ES-I3 (cell line): Measurements from ENCODE around the gene BLOC1S1.

ENCODE experiments used
- H3K36me3 ChIP-seq: 2 replicates; pipeline ENCODE4 v1.6.1; 2013; ENCODE audit warnings: mild to moderate bottlenecking, low read length, control low read depth, moderate library complexity; ENCODE audit not compliant: insufficient read depth
- H3K4me1 ChIP-seq: 2 replicates; pipeline ENCODE4 v1.6.1; 2013; ENCODE audit warnings: mild to moderate bottlenecking, control low read depth, low read length; ENCODE audit not compliant: insufficient read depth
- H3K9ac ChIP-seq: 2 replicates; pipeline ENCODE4 v1.6.1; 2013; ENCODE audit warnings: low read depth, mild to moderate bottlenecking, low read length, moderate library complexity
- H3K9me3 ChIP-seq: 2 replicates; pipeline ENCODE4 v1.6.1; 2013; ENCODE audit warnings: mild to moderate bottlenecking, low read length, moderate library complexity; ENCODE audit not compliant: control insufficient read depth, insufficient read depth

The BLOC1S1 gene

GRCh38 chr12:55733858-55734257, 18.0 kb downstream of the BLOC1S1 start:
- H3K9ac ChIP-seq = no peak overlapping the region
- H3K4me1 ChIP-seq = peaks cover 8% of the 10 kb centered on the region
- H3K9me3 ChIP-seq = no peaks in the 10 kb centered on the region
- H3K36me3 ChIP-seq = no peaks in the 10 kb centered on the region

GRCh38 chr12:55734595-55734994, 18.7 kb downstream of the BLOC1S1 start:
- no peak overlapping the region for H3K9ac ChIP-seq
- H3K4me1 ChIP-seq = peaks cover 8% of the 10 kb centered on the region
- no peaks in the 10 kb centered on the region for H3K36me3 ChIP-seq
- no peaks in the 10 kb centered on the region for H3K9me3 ChIP-seq

- Histone ChIP-seq H3K4me1 (peaks cover 3% of the 10 kb centered on the region; the same call in 1 of the 2 replicates), H3K9me3 (no peaks in the 10 kb centered on the region), H3K9ac (no peak overlapping the region), H3K36me3 (no peaks in the 10 kb centered on the region)
These were observed 20.2 kb downstream of the BLOC1S1 start for GRCh38 chr12:55736076-55736475.

- Histone ChIP-seq H3K4me1 (peaks cover 5% of the 10 kb centered on the region), H3K36me3 (no peaks in the 10 kb centered on the region), H3K9me3 (no peaks in the 10 kb centered on the region), H3K9ac (peak overlapping the region; percentile 73; the same call in 1 of the 2 replicates)
These were observed 21.1 kb downstream of the BLOC1S1 start for GRCh38 chr12:55736780-55737580.

DNA sequence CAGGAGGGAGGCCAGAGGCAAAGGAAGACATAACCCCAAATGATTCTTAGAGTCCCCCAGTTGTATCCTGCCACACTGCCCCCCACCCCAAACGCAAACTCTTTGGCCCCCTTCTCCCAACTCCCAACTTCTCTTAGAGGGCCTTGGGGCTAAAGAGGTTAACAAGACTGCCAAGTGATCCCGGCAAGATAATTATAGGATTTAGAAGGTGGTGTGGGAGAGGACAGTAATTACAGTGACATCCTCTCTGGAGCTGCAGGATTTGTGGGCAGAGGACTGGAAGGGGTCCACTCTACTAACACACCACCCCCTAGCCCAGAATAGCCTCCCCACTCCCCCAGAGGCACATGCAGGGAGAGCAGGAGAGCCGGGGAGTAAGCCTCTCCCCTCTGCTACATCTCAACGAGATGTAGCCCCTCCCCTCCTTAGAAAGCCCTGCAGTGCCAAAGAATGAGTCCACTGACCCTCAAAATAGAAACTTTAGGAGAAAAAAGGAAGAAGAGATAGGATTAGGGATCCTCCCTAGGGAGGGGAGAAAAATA, 21.8 kb downstream of the BLOC1S1 start:
- Histone ChIP-seq H3K36me3 (no peaks in the 10 kb centered on the region), H3K9me3 (no peaks in the 10 kb centered on the region), H3K4me1 (peaks cover 7% of the 10 kb centered on the region), H3K9ac (peak overlapping the region; percentile 73)

DNA sequence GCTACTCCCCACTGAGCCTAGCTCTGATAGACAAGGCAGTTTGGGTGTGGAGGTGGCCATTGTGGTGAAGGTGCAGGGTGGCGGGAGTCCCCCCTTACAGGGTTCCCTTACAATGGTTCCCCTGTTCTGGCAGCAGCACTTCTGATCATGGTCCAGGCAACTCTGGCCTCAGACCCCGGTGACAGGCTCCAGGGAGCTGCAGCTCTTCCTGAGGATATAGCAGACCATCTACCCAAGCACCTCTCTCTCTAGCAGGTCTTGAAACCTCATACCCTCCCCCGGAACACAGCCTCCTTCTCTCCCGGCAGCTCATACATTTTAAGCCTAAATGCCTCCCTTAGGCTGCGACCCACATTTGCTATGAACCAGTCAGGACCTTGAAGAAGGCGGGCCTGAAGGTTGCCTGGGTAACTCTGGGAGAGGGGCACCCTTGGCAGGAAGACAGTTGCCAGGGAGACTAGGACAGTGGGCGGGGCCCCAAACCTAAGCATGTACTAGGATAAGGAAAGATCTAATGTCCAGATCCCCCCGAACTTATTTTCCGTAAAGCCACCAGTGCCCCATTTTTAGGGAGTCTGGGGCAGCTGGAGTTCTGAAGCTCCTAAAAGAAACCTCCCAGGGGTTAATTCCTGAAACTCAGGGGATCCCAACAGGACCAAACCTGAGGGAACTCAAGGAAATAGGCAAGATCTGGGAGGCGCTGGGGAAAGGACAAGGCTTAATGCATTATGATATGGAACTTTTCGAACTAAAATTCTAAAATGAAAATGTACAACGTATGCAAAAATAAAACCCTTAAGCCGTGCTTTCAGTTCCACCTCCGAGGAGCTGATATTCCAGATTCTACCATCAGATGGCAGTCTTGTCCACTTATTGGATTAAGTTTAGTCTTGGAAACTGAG, 22.5 kb downstream of the BLOC1S1 start:
- no peaks in the 10 kb centered on the region for H3K9me3 ChIP-seq
- H3K4me1 ChIP-seq = peaks cover 7% of the 10 kb centered on the region
- H3K9ac ChIP-seq = peak overlapping the region; percentile 73
- no peaks in the 10 kb centered on the region for H3K36me3 ChIP-seq

- H3K9ac ChIP-seq = peak overlapping the region; percentile 73; the same call in 1 of the 2 replicates
- H3K36me3 ChIP-seq = no peaks in the 10 kb centered on the region
- no peaks in the 10 kb centered on the region for H3K9me3 ChIP-seq
- H3K4me1 ChIP-seq = peaks cover 7% of the 10 kb centered on the region
These were observed 23.2 kb downstream of the BLOC1S1 start for GRCh38 chr12:55739025-55739378.

GRCh38 chr12:55741931-55742680, 26.3 kb downstream of the BLOC1S1 start:
- Histone ChIP-seq H3K9me3 (no peaks in the 10 kb centered on the region), H3K36me3 (no peaks in the 10 kb centered on the region), H3K4me1 (peaks cover 16% of the 10 kb centered on the region), H3K9ac (peak overlapping the region; percentile 49; the same call in 1 of the 2 replicates)

DNA sequence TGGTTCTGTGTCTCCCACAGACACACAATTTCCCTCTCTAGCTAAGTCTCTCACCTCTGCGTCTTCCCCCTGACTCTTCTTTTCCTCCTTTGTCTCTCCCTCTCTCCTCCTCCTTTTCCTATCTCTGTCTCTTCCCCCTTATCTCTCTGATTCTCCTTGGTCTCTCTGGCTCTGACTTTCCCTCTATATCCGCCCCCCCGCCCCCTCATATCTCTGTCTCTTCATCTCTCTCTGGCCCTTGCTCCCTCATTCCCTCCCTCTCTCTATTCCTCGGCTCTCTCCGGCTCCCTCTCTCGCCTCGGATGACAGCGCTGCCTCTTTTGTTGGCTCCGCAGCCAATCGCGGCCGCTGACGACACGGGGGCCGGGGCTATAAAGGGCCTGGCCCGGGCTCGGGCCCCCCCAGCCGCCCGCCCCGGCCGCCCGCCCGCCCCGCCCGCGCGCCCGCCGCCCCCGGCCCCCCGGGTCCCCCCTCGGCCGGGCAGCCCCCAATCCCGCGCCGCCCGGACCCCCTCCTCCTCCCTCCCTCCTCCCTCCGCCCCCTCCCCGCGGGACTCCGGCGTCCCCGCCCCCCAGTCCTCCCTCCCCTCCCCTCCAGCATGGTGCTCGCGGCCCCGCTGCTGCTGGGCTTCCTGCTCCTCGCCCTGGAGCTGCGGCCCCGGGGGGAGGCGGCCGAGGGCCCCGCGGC, 27.0 kb downstream of the BLOC1S1 start, which contains the start of gene GDF11:
GDF11 (plus strand) TSS at position 404 of the 687 bp plus-strand sequence; CDS start at position 599, 195 bp downstream.
- no peaks in the 10 kb centered on the region for H3K9me3 ChIP-seq
- H3K9ac ChIP-seq = peak within 1 kb of the TSS; percentile 74
- H3K4me1 ChIP-seq = peaks cover 23% of the 10 kb centered on the region
- no peaks in the 10 kb centered on the region for H3K36me3 ChIP-seq

DNA sequence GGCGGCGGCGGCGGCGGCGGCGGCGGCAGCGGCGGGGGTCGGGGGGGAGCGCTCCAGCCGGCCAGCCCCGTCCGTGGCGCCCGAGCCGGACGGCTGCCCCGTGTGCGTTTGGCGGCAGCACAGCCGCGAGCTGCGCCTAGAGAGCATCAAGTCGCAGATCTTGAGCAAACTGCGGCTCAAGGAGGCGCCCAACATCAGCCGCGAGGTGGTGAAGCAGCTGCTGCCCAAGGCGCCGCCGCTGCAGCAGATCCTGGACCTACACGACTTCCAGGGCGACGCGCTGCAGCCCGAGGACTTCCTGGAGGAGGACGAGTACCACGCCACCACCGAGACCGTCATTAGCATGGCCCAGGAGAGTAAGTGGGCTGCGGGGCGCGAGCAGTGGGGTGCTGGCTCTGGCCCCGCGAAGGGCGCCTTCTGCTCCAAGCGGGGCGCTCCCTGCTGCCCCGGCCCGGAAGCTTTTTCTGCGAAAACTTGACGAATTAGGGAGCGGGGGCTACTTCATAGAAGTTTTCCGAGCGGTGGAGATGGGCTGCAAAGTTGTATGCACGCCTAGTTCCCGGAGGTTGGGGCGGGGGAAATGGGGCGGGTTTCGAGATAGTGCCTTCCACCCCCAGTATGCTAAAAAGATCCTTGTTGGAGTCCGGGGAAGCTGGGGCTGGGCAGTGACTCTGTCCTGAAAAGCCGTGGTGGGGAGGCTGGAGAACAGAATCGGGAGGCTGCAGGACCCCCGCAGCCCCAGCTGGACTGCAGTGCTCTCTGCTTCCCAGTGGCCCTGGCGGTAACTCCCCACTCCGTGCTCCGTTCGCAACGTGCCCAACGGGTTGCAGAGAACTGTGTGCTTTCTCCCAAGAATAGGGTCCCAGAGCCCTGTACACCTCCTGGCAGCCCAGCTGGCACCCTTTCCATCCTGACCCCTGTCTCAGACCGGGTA, 27.8 kb downstream of the BLOC1S1 start:
- H3K9ac ChIP-seq = peak overlapping the region; percentile 74
- peaks cover 29% of the 10 kb centered on the region for H3K4me1 ChIP-seq
- no peaks in the 10 kb centered on the region for H3K9me3 ChIP-seq
- no peaks in the 10 kb centered on the region for H3K36me3 ChIP-seq

DNA sequence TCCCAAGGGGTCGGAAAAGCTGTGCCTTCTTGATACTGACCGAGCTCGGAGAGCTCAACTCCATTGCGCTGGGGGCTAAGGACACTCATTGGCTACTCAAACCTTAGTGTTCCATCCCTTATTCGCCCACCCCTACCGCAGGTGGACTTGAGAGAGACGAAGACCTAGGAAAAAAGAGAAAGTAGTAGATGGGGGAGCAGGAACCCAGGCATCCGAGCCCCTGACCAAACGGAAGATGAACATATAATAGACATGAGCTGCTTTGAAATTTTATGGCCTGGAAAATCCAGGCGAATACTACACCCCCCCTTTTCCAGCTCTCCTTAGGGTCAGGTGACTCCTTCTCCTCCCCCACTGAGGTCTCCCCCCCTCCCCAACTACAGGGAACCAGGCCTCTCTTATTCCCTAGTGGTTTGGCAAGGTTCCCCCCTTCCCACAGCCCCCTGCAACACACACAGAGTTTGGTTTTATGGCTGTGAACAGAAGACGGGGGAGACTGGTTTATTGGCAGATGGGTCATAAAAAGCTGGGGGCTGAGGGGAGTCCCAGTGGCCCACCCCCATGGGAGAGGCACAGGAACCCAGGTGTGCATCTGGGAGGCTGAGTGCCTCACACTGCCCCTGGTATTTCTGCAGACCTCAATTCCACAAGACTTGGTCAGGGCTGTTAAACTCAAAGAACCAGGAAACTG, 28.6 kb downstream of the BLOC1S1 start:
- Histone ChIP-seq H3K4me1 (peaks cover 29% of the 10 kb centered on the region), H3K9me3 (no peaks in the 10 kb centered on the region), H3K36me3 (no peaks in the 10 kb centered on the region), H3K9ac (peak overlapping the region; percentile 74; the same call in 1 of the 2 replicates)
